OCI-LY7 (cell line): Measurements from ENCODE around the gene RPL27A. TPM values are rescaled to one million over a fixed set of nuclear protein-coding genes. Genes with fewer than 3 reads are reported as not detected.

Experiments
- BruUV-seq: library from RNA; stranded (reverse); fragments of 400-500 nt; replicated peaks from 2 replicates; lab custom pipeline; 2021; lab: Mats Ljungman, UMichigan
- CTCF ChIA-PET: fragments of 300-600 bp; sonication (Branson Sonifier 250); formaldehyde crosslinking; loops from one replicate; lab custom pipeline; 2022; ENCODE audit warnings: antibody characterized with exemption; ENCODE audit not compliant: unreplicated experiment; lab: Charles Lee
- POLR2A ChIA-PET: fragments of 300-600 bp; sonication (Branson Sonifier 250); formaldehyde crosslinking; loops from one replicate; lab custom pipeline; 2022; ENCODE audit warnings: antibody characterized with exemption; lab: Charles Lee
- DNase-seq: peaks from one replicate; pipeline ENCODE4 v3.0.0-alpha.2; 2015; ENCODE audit warnings: low spot score
- H2AFZ ChIP-seq: fragments of 200-600 bp; sonication (generic), shearing (Covaris generic); 2 replicates; pipeline ENCODE4 v1.6.1; 2014; ENCODE audit warnings: mild to moderate bottlenecking, antibody characterized with exemption, low read length, moderate library complexity
- H3K27ac ChIP-seq: fragments of 200-600 bp; sonication (generic); 2 replicates; pipeline ENCODE4 v1.5.1; 2014; ENCODE audit warnings: mixed run types, low read depth, mild to moderate bottlenecking, moderate library complexity, low read length, inconsistent platforms; ENCODE audit not compliant: poor library complexity, severe bottlenecking
- H3K36me3 ChIP-seq: fragments of 200-600 bp; sonication (generic); 2 replicates; pipeline ENCODE4 v1.6.1; 2014; ENCODE audit warnings: mild to moderate bottlenecking, antibody characterized with exemption, low read length, moderate library complexity, mixed read lengths; ENCODE audit not compliant: insufficient read depth
- H3K4me1 ChIP-seq: fragments of 200-600 bp; sonication (generic); 2 replicates; pipeline ENCODE4 v1.5.1; 2014; ENCODE audit warnings: mild to moderate bottlenecking, low read length; ENCODE audit not compliant: insufficient read depth, poor library complexity, severe bottlenecking
- H3K4me2 ChIP-seq: fragments of 200-600 bp; sonication (generic); 2 replicates; pipeline ENCODE4 v1.6.1; 2014; ENCODE audit warnings: mild to moderate bottlenecking, low read length
- H3K4me3 ChIP-seq: fragments of 200-600 bp; sonication (generic); 2 replicates; pipeline ENCODE4 v1.5.1; 2014; ENCODE audit warnings: mild to moderate bottlenecking, low read depth, low read length; ENCODE audit not compliant: poor library complexity, severe bottlenecking
- H3K79me2 ChIP-seq: fragments of 200-600 bp; sonication (generic); 2 replicates; pipeline ENCODE4 v1.6.1; 2016; ENCODE audit warnings: low read depth, mild to moderate bottlenecking, low read length, moderate library complexity, mixed read lengths; ENCODE audit not compliant: insufficient read depth
- H3K9me2 ChIP-seq: fragments of 200-600 bp; sonication (generic); 2 replicates; pipeline ENCODE4 v1.6.1; 2016; ENCODE audit warnings: mild to moderate bottlenecking, low read length, mixed read lengths; ENCODE audit not compliant: insufficient read depth
- H3K9me3 ChIP-seq: fragments of 200-600 bp; sonication (generic); 2 replicates; pipeline ENCODE4 v1.6.1; 2014; ENCODE audit warnings: mild to moderate bottlenecking, mixed run types, low read length, mixed read lengths
- H4K20me1 ChIP-seq: fragments of 200-600 bp; sonication (generic); 2 replicates; pipeline ENCODE4 v1.6.1; 2014; ENCODE audit warnings: mild to moderate bottlenecking, antibody characterized with exemption, low read length, moderate library complexity, mixed read lengths; ENCODE audit not compliant: insufficient read depth
- CTCF ChIP-seq: fragments of 200-600 bp; sonication (generic); conservative IDR thresholded peaks from 2 replicates; pipeline ENCODE4 v1.5.1; 2014; ENCODE audit warnings: mild to moderate bottlenecking, antibody characterized with exemption, low read length, moderate library complexity, mixed read lengths
- EZH2phosphoT487 ChIP-seq: fragments of 200-600 bp; sonication (generic); IDR thresholded peaks from 2 replicates; pipeline ENCODE4 v1.6.1; 2018; ENCODE audit warnings: low read depth, borderline replicate concordance, mild to moderate bottlenecking, mixed run types, antibody characterized with exemption, low read length, moderate library complexity, mixed read lengths
- intact Hi-C: fragments of 100-400 bp; cut with micrococcal nuclease; formaldehyde crosslinking; loops from one replicate; pipeline ENCODE4 v1.10.0; 2022; ENCODE audit not compliant: unreplicated experiment
- total RNA-seq, 2 experiments: library from RNA; depleted of rRNA in 1 of 2; stranded (reverse); fragments of >200 nt in 1 of 2; shearing (Covaris generic) in 1 of 2; gene quantifications; 2 replicates each; pipeline ENCODE4 v1.2.3, GENCODE V29; 2014 to 2022

The RPL27A gene
- total RNA-seq, 2 experiments from 2014 or later, result 1,593 to 2,753 TPM

- H3K27ac ChIP-seq, result no peak overlapping the region
- no TSS peak for BruUV-seq
- no peaks in the 10 kb centered on the region for H4K20me1 ChIP-seq
- no peak for DNase-seq
- no peaks in the 10 kb centered on the region for H3K9me3 ChIP-seq
- H2AFZ ChIP-seq, result no peak overlapping the region
- no peaks in the 10 kb centered on the region for H3K4me1 ChIP-seq
- no peak for TF ChIP-seq EZH2phosphoT487
- no peak for TF ChIP-seq CTCF
- H3K4me2 ChIP-seq, result no peak overlapping the region
- ChIA-PET POLR2A (interaction anchor here (1.1 to 1.6 kb wide), 2 partner anchors 8 to 13 kb away, joined by 3 read pairs; no protein-coding TSS in a partner anchor), CTCF (no interaction called here)
- H3K4me3 ChIP-seq, result no peak overlapping the region
- no peaks in the 10 kb centered on the region for H3K79me2 ChIP-seq
- intact Hi-C loops, result no loop called here
- no peaks in the 10 kb centered on the region for H3K9me2 ChIP-seq
- H3K36me3 ChIP-seq, result peaks cover 23% of the 10 kb centered on the region
Observed at GRCh38 chr11:8652140-8652539, 30.5 kb upstream of the RPL27A start.

- Histone ChIP-seq H3K9me2 (no peaks in the 10 kb centered on the region), H2AFZ (no peak overlapping the region), H3K4me2 (no peak overlapping the region), H3K36me3 (peaks cover 6% of the 10 kb centered on the region; the same call in 1 of the 2 replicates), H3K4me3 (no peak overlapping the region), H3K4me1 (no peaks in the 10 kb centered on the region), H3K27ac (no peak overlapping the region), H3K79me2 (no peaks in the 10 kb centered on the region), H3K9me3 (no peaks in the 10 kb centered on the region), H4K20me1 (no peaks in the 10 kb centered on the region)
- BruUV-seq, result no TSS peak
- POLR2A ChIA-PET, result no interaction called here
- intact Hi-C loops, result no loop called here
- CTCF ChIA-PET, result no interaction called here
- no peak for DNase-seq
- no peak for TF ChIP-seq CTCF
- TF ChIP-seq EZH2phosphoT487, result no peak
Observed at GRCh38 chr11:8654503-8654902, 28.1 kb upstream of the RPL27A start.

- Histone ChIP-seq H3K9me2 (no peaks in the 10 kb centered on the region), H3K27ac (no peak overlapping the region), H3K4me1 (no peaks in the 10 kb centered on the region), H3K4me2 (no peak overlapping the region), H4K20me1 (no peaks in the 10 kb centered on the region), H3K9me3 (no peaks in the 10 kb centered on the region), H3K36me3 (0 out of 2 replicates have a peak, but pooled peaks cover 2% of the 10 kb centered on the region), H3K4me3 (no peak overlapping the region), H2AFZ (no peak overlapping the region), H3K79me2 (no peaks in the 10 kb centered on the region)
- intact Hi-C loops, result no loop called here
- TF ChIP-seq CTCF (no peak), EZH2phosphoT487 (no peak)
- POLR2A ChIA-PET, result interaction anchor here (1.0 kb wide), 1 partner anchor 13 kb away, joined by 6 read pairs; no protein-coding TSS in a partner anchor
- CTCF ChIA-PET, result interaction anchor here (0.5 kb wide), 1 partner anchor 19 kb away, joined by 3 read pairs; no protein-coding TSS in a partner anchor
- BruUV-seq, result no TSS peak
- no peak for DNase-seq
Observed at GRCh38 chr11:8656291-8656690, 26.3 kb upstream of the RPL27A start.
